Measurements from ENCODE around the gene HSD11B1.
A peak's percentile ranks its signal among the peaks of the same experiment; 100 is the strongest.

Gene HSD11B1

GRCh38 chr1:209756615-209757445 is 52.2 kb downstream of the HSD11B1 start:
- no peak for DNase-seq

- DNase-seq: no peak
These were observed 53.8 kb downstream of the HSD11B1 start for GRCh38 chr1:209758400-209758799.

GRCh38 chr1:209759829-209760359 is 55.2 kb downstream of the HSD11B1 start:
- no peak for DNase-seq

- DNase-seq: no peak
These were observed 56.5 kb downstream of the HSD11B1 start for GRCh38 chr1:209761011-209761635.

- DNase-seq: no peak
These were observed 61.4 kb downstream of the HSD11B1 start for GRCh38 chr1:209766051-209766450.

- DNase-seq: no peak
These were observed 62.5 kb downstream of the HSD11B1 start for GRCh38 chr1:209767096-209767495.

- DNase-seq: no peak
These were observed 63.1 kb downstream of the HSD11B1 start for GRCh38 chr1:209767706-209768105.

GRCh38 chr1:209768354-209768774 is 63.7 kb downstream of the HSD11B1 start:
- DNase-seq: no peak

- no peak for DNase-seq
These were observed 64.7 kb downstream of the HSD11B1 start for GRCh38 chr1:209769171-209769904.

- DNase-seq: no peak
These were observed 65.3 kb downstream of the HSD11B1 start for GRCh38 chr1:209769971-209770370.

- no peak for DNase-seq
These were observed 66.2 kb downstream of the HSD11B1 start for GRCh38 chr1:209770636-209771415.

- no peak for DNase-seq
These were observed 67.5 kb downstream of the HSD11B1 start for GRCh38 chr1:209772126-209772525.

- no peak for DNase-seq
These were observed 69.9 kb downstream of the HSD11B1 start for GRCh38 chr1:209774592-209774991.

GRCh38 chr1:209775678-209776077 is 71.0 kb downstream of the HSD11B1 start:
- DNase-seq: no peak

- DNase-seq: no peak
These were observed 72.9 kb downstream of the HSD11B1 start for GRCh38 chr1:209777587-209777986.

- DNase-seq: no peak
These were observed 73.5 kb downstream of the HSD11B1 start for GRCh38 chr1:209778102-209778501.

- no peak for DNase-seq
These were observed 75.6 kb downstream of the HSD11B1 start for GRCh38 chr1:209780268-209780667.

- DNase-seq: peak in 1 of 2 experiments; percentile 29
These were observed 78.7 kb downstream of the HSD11B1 start for GRCh38 chr1:209783386-209783785.
